ENCODE results near the gene MLPH. TPM values are rescaled to one million over a fixed set of nuclear protein-coding genes. Genes with fewer than 3 reads are reported as not detected.
A peak's percentile ranks its signal among the peaks of the same experiment; 100 is the strongest.

Gene MLPH
- total and polyA plus RNA-seq, 2 of the 13 experiments (the other 11 are each of a cell fraction or from before 2014, with no cell fraction given) = 0.12 TPM; not detected in 1

DNA sequence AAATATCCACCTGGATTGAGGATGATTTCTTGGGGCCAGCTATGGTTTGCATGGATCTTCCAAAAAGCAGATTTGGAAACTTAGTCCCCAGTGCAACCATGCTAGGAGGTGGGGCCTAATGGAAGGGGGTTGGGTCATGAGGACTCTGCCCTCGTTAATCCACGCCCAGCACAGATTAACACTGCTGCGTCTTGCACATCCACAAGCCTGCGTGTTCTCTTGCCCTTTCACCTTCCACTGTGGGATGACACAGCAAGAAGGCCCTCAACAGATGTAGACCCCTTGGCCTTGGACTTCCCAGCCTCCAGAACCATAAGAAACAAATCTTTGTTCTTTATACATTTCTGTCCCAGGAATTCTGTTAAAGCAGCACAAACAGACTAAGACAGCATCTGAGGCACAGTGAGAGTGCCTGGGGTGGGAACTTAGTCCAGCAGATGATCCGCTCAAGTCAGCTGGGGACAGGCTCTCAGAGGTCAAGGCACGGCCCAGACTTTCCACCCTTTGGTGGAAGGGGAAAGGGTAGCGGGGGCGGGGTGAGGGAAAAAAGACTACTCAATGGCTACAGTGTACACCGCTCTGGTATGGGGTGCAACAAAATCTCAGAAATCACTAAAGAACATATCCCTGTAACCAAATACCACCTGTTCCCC is 101.1 kb downstream of the MLPH start (continued):
- TF ChIP-seq ZNF552 (CRISPR knock-in tag; IDR thresholded peaks at IDR 0.05; ENCODE audit: borderline replicate concordance) (no peak), PHF5A (CRISPR knock-in tag; IDR thresholded peaks at IDR 0.05; ENCODE audit: low read depth, unreplicated experiment) (no peak), ZSCAN20 (CRISPR knock-in tag; IDR thresholded peaks at IDR 0.05; ENCODE audit: borderline replicate concordance) (no peak), TAF1 (CRISPR knock-in tag; IDR thresholded peaks at IDR 0.05) (no peak), TGIF2 (CRISPR knock-in tag; IDR thresholded peaks at IDR 0.05) (no peak), AHR (CRISPR knock-in tag; IDR thresholded peaks at IDR 0.05) (no peak), U2AF1 (optimal IDR thresholded peaks at IDR 0.05; ENCODE audit: low read depth, low read length) (no peak), ZNF12 (CRISPR knock-in tag; IDR thresholded peaks at IDR 0.05) (peak; percentile 40; the same call in 1 of the 2 replicates), ZKSCAN1 (IDR thresholded peaks at IDR 0.05; ENCODE audit: low read length) (no peak), NFE2L2 (IDR thresholded peaks at IDR 0.05; ENCODE audit: low read length) (peak; percentile 23; the same call in 1 of the 2 replicates), NR2C2 (CRISPR knock-in tag; IDR thresholded peaks at IDR 0.05; ENCODE audit: borderline replicate concordance) (no peak), NR3C1 (CRISPR knock-in tag; IDR thresholded peaks at IDR 0.05) (no peak), ZFP90 (CRISPR knock-in tag; IDR thresholded peaks at IDR 0.05; ENCODE audit: borderline replicate concordance) (0 out of 2 replicates have a peak, but pooled peaks have one; percentile 28), ZNF781 (CRISPR knock-in tag; IDR thresholded peaks at IDR 0.05; ENCODE audit: borderline replicate concordance, not compliant biosample characterization) (no peak), NR1H2 (CRISPR knock-in tag; IDR thresholded peaks at IDR 0.05; ENCODE audit: borderline replicate concordance, low read depth) (no peak), CHD2 (IDR thresholded peaks at IDR 0.05; ENCODE audit: low read depth, low read length) (no peak), RARA (CRISPR knock-in tag; IDR thresholded peaks at IDR 0.05) (no peak; the same call in 1 of the 2 replicates), ELF3 (CRISPR knock-in tag; IDR thresholded peaks at IDR 0.05) (no peak)
- TF ChIP-seq, protein P1, sequence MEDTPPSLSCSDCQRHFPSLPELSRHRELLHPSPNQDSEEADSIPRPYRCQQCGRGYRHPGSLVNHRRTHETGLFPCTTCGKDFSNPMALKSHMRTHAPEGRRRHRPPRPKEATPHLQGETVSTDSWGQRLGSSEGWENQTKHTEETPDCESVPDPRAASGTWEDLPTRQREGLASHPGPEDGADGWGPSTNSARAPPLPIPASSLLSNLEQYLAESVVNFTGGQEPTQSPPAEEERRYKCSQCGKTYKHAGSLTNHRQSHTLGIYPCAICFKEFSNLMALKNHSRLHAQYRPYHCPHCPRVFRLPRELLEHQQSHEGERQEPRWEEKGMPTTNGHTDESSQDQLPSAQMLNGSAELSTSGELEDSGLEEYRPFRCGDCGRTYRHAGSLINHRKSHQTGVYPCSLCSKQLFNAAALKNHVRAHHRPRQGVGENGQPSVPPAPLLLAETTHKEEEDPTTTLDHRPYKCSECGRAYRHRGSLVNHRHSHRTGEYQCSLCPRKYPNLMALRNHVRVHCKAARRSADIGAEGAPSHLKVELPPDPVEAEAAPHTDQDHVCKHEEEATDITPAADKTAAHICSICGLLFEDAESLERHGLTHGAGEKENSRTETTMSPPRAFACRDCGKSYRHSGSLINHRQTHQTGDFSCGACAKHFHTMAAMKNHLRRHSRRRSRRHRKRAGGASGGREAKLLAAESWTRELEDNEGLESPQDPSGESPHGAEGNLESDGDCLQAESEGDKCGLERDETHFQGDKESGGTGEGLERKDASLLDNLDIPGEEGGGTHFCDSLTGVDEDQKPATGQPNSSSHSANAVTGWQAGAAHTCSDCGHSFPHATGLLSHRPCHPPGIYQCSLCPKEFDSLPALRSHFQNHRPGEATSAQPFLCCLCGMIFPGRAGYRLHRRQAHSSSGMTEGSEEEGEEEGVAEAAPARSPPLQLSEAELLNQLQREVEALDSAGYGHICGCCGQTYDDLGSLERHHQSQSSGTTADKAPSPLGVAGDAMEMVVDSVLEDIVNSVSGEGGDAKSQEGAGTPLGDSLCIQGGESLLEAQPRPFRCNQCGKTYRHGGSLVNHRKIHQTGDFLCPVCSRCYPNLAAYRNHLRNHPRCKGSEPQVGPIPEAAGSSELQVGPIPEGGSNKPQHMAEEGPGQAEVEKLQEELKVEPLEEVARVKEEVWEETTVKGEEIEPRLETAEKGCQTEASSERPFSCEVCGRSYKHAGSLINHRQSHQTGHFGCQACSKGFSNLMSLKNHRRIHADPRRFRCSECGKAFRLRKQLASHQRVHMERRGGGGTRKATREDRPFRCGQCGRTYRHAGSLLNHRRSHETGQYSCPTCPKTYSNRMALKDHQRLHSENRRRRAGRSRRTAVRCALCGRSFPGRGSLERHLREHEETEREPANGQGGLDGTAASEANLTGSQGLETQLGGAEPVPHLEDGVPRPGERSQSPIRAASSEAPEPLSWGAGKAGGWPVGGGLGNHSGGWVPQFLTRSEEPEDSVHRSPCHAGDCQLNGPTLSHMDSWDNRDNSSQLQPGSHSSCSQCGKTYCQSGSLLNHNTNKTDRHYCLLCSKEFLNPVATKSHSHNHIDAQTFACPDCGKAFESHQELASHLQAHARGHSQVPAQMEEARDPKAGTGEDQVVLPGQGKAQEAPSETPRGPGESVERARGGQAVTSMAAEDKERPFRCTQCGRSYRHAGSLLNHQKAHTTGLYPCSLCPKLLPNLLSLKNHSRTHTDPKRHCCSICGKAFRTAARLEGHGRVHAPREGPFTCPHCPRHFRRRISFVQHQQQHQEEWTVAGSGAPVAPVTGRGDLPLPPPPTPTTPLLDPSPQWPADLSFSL (CRISPR knock-in tag; IDR thresholded peaks at IDR 0.05) = no peak
- TF ChIP-seq, protein P2, sequence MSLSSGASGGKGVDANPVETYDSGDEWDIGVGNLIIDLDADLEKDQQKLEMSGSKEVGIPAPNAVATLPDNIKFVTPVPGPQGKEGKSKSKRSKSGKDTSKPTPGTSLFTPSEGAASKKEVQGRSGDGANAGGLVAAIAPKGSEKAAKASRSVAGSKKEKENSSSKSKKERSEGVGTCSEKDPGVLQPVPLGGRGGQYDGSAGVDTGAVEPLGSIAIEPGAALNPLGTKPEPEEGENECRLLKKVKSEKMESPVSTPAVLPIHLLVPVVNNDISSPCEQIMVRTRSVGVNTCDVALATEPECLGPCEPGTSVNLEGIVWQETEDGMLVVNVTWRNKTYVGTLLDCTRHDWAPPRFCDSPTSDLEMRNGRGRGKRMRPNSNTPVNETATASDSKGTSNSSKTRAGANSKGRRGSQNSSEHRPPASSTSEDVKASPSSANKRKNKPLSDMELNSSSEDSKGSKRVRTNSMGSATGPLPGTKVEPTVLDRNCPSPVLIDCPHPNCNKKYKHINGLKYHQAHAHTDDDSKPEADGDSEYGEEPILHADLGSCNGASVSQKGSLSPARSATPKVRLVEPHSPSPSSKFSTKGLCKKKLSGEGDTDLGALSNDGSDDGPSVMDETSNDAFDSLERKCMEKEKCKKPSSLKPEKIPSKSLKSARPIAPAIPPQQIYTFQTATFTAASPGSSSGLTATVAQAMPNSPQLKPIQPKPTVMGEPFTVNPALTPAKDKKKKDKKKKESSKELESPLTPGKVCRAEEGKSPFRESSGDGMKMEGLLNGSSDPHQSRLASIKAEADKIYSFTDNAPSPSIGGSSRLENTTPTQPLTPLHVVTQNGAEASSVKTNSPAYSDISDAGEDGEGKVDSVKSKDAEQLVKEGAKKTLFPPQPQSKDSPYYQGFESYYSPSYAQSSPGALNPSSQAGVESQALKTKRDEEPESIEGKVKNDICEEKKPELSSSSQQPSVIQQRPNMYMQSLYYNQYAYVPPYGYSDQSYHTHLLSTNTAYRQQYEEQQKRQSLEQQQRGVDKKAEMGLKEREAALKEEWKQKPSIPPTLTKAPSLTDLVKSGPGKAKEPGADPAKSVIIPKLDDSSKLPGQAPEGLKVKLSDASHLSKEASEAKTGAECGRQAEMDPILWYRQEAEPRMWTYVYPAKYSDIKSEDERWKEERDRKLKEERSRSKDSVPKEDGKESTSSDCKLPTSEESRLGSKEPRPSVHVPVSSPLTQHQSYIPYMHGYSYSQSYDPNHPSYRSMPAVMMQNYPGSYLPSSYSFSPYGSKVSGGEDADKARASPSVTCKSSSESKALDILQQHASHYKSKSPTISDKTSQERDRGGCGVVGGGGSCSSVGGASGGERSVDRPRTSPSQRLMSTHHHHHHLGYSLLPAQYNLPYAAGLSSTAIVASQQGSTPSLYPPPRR (CRISPR knock-in tag; IDR thresholded peaks at IDR 0.05; ENCODE audit: borderline replicate concordance) = no peak
